CD4-positive, alpha-beta T cell treated with Interferon alpha-2 for 1 hour (primary cell): ENCODE results near the gene LRRC4C.

Experiments used
- DNase-seq, 2 donors: peaks; one replicate each; pipeline ENCODE4 v3.0.0-alpha.2; 2020 to 2022

The LRRC4C gene

GRCh38 chr11:41459465-41460401, at the start of gene LRRC4C:
TSS of gene LRRC4C (minus strand) at chr11:41459652.
- no peak for DNase-seq

GRCh38 chr11:41508121-41508520, 48.7 kb upstream of the LRRC4C start:
- no peak for DNase-seq

DNA sequence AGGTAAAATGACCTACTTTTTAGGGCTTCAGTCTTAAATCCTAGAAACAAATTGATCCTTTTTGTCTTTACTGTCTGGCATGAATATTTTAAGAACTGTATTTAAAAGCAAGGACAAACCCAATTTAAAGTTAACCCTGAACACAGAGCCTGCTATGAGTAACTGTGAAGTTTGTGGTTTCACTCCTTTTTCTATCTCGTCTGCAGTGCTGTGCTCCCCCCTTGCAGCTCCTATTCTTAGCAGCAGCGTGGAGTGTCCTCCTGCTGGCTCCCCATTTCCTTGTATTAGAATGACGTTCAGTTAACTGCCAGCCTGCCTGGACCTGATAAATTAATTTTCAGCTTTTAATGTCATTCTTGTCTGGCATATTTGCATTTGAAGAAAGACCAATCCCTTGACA, 40.0 kb upstream of the LRRC4C start:
- no peak for DNase-seq

DNA sequence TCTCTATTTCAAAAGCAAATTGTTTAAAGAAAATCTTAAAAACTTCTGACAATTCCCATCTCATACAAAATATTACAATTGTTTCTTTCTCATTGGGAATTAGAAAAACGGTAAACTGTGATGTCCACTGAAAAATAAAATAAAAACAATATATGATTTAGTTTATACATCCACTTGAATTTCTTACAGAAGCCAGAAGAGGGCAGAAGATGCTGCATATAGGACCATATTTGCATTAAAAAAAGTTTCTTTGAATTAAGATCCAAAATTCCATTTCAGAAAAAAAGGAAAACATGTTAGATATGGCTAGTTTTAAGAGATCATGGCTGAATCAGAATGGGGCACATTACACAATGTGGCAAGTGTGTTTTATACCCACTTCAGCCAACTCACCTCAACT, 39.3 kb upstream of the LRRC4C start:
- DNase-seq = no peak

DNA sequence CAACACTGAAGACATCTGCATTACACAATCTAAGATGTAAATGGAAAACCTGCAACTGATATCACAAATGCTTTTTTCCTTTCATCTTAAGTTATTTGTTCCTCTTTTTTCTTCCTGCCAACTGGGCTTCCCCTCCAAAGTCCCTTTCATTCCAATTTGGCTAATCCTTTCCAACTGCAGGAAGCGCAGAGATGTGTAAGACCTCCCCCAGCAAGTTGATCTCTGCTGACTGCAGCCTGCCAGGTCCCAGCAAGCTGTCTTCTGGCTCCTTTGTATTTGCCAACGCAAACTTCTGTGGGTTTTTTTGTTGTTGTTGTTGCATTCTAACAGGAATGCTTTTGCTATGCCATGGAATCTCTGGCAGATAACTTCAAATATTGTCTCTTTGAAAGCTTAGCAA, 38.5 kb upstream of the LRRC4C start:
- DNase-seq = no peak

DNA sequence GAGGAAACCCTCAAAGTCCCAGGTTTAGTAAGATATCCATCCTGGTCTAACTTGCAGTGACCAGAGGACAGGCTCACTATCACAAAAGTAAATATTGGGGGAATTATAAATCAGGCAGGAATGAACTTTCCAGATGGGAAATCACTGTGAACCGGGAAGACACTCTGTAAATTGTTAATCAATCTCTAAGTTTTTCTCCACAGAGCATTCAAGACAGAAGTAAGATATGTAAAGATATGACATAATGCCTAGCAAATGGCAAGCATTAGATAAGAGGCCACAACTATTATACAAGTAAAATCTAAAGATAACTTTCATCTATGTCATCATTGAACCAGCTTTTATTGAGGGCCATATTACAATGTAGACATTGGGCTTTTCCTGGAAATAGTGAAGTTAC, 35.3 kb upstream of the LRRC4C start:
- DNase-seq = no peak

- DNase-seq = no peak
Measured at GRCh38 chr11:41486424-41486823, 27.0 kb upstream of the LRRC4C start.

- DNase-seq = no peak
Measured at GRCh38 chr11:41483956-41484355, 24.5 kb upstream of the LRRC4C start.

GRCh38 chr11:41479179-41479578, 19.7 kb upstream of the LRRC4C start:
- DNase-seq = no peak

- no peak for DNase-seq
Measured at GRCh38 chr11:41461057-41461681, 1.7 kb upstream of the LRRC4C start.

DNA sequence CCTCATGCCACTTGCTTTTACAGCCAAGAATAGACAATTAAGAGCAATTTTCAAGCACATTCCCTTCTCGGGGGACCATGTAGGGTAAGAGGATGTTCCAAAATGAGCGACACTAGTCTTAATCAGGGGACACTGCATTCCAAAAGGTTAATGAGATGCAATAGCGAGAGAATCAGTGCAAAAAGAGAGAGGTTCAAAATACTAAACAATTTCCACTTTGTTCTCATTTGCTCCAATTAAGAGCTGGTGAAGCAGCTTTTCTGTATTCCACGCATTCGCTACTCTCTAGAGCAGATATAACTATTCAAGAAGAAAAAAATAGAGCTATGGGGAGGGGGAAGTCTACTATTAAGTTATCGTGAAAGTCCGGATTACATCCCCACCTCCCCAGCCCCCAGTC, 811 bp downstream of the LRRC4C start:
- no peak for DNase-seq

GRCh38 chr11:41458154-41458553, 1.3 kb downstream of the LRRC4C start:
- DNase-seq = no peak

- DNase-seq = no peak
Measured at GRCh38 chr11:41457216-41458014, 2.0 kb downstream of the LRRC4C start.

DNA sequence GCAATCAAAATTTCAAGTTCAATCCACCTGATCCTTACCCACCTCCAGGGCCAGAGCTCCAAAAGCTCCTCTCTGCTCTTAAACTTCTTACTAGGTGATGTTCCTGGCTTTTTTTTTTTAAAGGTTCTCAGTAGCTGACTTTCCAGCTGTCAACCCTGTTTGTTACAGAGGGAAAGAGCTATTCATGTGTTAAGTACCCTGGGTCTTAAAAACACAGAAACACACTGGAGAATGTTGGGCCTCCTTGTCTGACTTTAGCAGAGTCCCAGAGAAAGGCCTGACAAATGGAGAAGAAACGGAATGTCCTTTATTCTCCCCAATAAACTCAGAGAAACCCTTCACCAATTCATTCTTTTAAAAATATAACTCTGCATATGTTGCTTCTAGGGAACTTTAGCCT, 3.2 kb downstream of the LRRC4C start:
- no peak for DNase-seq

GRCh38 chr11:41451011-41451410, 8.4 kb downstream of the LRRC4C start:
- no peak for DNase-seq

DNA sequence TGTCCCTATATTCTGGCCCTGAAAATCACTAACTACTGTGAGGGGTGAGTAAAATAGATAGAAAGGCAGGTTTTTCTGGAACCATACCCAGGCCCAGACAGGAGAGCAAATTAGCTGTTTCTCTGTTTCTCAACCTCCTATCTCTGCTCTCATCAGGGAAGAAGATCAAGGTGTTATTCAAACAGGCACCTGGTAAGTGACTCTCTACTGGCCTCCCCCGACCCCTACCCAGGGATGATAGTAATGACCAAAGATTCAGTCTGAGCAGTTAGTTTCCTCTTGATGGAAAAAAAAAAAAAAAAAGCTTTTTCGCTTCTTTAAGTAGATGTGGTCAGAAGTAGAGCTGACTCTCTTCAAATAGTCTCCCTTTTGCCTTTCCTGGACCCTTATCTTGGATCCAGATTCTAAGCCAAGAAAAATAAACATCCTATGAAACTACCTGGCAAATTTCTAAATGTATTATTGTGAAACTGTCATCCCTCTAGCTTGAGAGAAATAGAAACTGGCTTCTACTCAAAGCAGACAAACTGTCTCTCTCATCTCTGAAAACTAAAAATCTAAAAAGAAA, 9.9 kb downstream of the LRRC4C start:
- DNase-seq = no peak

DNA sequence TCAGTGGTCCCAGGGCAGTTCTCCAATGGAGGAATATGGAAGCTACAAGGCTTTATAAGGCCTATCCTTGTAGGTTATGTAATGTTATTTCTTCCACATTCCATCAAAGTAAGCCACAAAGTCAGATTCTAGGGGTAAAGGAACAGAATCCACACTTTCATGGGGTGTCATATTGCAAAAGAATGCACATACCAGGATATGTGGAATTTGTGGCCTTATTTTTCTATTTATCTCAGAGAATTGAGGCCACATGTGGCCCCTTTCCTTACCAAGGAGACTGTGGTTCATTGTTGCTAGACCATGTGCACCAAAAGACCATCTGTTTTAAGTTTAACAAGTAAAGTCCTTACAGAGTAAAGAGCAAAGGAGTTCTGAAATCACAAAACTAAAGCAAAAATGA, 12.9 kb downstream of the LRRC4C start:
- no peak for DNase-seq

DNA sequence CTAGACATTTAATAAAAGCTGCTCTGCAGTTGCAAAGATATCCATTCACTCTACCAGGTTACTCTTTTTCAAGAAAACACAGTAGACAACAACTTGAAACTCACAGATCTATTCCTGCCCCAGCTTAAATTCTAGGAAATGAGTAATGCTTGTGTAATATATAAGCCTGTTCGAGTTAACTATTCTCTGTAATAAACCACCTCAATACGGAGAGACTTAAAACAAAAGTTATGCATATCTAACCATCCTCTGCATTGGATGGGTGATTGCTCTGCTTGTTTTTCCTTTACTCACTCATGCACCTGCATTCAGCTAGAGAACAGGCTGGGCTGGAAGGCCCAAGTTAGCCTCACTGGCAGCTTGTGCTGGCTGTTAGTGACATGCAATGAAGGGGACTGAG, 13.3 kb downstream of the LRRC4C start:
- DNase-seq = no peak

DNA sequence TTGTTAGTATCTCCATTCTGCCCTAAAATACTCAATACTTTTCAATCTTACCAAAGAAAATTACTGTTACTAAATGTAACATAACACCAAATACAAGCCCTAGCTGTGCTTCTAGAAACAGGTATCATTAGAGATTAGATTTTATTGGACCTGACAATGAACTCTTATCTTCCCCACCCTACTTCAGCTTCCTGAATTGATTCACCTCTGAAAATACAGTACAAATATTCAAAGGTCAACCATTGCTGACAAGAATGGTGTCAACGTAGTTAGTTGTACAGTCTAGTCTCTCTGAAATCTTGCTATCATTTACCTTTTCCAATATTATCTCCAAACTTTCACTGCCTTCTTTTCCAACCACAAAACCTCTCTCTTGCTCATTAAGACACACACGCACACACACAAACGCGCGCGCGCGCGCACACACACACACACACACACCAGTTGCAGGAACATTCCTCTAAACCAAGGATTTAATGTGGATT, 22.4 kb downstream of the LRRC4C start:
- DNase-seq = no peak

DNA sequence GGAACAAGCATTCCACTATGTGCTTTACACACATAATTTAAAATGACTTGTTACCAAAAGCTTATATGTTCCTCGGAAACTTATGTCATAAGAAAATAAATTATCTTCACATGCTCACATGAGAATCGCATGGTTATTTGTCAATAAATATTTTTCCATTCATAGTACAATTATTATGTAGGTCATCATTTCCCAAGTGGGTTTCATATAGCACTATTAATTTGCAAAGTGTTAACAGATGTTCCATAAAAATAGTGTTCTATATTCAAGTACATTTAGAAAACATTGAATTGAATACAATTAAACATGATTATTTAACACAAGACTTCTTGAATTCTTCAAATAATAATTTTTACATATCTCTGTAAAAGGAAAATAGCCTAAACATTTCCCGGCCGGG, 23.9 kb downstream of the LRRC4C start:
- no peak for DNase-seq

DNA sequence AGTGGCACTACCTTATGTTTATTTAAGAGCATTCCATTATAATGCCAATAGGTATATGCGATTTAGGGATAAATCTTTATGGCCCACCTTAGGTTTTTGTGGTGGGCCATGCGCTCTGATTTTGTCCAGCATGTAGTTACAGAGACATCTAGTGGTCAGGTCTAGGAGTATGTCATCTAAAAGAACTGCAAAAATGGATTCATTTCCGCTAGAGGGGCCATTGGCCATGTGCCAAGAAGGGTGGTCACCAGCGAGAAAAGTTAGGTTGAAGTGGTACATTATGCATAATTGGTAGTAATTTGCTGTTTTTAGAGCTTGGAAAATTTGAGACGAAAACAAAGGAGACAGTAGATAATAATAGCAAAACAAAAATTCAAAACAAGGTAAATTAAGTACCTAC, 27.7 kb downstream of the LRRC4C start:
- DNase-seq = no peak

DNA sequence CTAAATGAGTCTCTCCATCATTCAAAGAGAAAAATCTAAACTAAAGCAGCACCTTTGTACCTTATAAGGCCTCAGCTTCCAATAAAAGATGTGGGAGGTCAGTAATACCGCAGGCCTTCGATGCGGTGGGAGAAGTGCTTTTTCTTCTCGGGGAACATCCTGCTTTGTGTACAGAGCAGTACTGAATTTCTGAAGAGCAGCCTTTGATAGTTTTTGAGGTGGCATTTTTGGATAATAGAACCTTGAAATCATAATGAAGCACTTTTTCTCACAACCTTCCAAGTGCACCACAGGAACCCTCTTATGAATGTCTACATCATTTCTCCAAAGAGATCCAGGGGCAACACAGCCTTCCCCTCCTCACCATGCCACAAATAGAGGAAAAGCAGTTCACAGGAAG, 39.6 kb downstream of the LRRC4C start:
- DNase-seq = no peak

- DNase-seq = no peak
Measured at GRCh38 chr11:41414771-41415440, 44.5 kb downstream of the LRRC4C start.
